Stimulated activated CD4-positive, alpha-beta T cell treated with anti-CD3 and anti-CD28 coated beads, Interleukin-1b, Interleukin-23, amount 100 ng/mL, for 4 hours (primary cell): ENCODE results near the gene SNX1.
"Not testable (repeated sequence)": the region's sequence is repeated elsewhere in the genome, so short reads cannot be mapped to it uniquely, and the experiment has no call there.

Source experiments
- DNase-seq, 2 donors: peaks; one replicate each; pipeline ENCODE4 v3.0.0-alpha.2; 2020; ENCODE audit warnings: low read depth in 2 of 2

Gene SNX1

GRCh38 chr15:64072812-64073211 lies 23.0 kb upstream of the SNX1 start:
- no peak for DNase-seq

- not testable (repeated sequence) for DNase-seq
These were observed 22.3 kb upstream of the SNX1 start for GRCh38 chr15:64073496-64073895.

- no peak for DNase-seq
These were observed 13.0 kb upstream of the SNX1 start for GRCh38 chr15:64082757-64083156.

GRCh38 chr15:64089543-64090280 lies 6.1 kb upstream of the SNX1 start:
- no peak for DNase-seq

GRCh38 chr15:64090527-64090926 lies 5.3 kb upstream of the SNX1 start:
- DNase-seq, result no peak

- DNase-seq, result no peak
These were observed 3.5 kb upstream of the SNX1 start for GRCh38 chr15:64092075-64092820.

GRCh38 chr15:64092864-64093626 lies 2.7 kb upstream of the SNX1 start:
- peak; percentile 3 to 7 for DNase-seq

GRCh38 chr15:64093627-64094417 lies 2.0 kb upstream of the SNX1 start, which contains the start of gene CIAO2A:
CIAO2A (minus strand) TSS chr15:64093838; CDS start chr15:64093768, 70 bp downstream.
- DNase-seq, result peak; percentile 73 to 86

GRCh38 chr15:64095431-64095794 lies 369 bp upstream of the SNX1 start:
- no peak for DNase-seq

- DNase-seq, result no peak
These were observed 1.0 kb downstream of the SNX1 start for GRCh38 chr15:64096668-64097384.

GRCh38 chr15:64099379-64099778 lies 3.6 kb downstream of the SNX1 start:
- DNase-seq, result no peak

- DNase-seq, result no peak
These were observed 5.2 kb downstream of the SNX1 start for GRCh38 chr15:64100958-64101357.

GRCh38 chr15:64102497-64102896 lies 6.7 kb downstream of the SNX1 start:
- DNase-seq, result no peak

GRCh38 chr15:64105113-64105704 lies 9.4 kb downstream of the SNX1 start:
- no peak for DNase-seq

GRCh38 chr15:64107337-64107736 lies 11.6 kb downstream of the SNX1 start:
- no peak for DNase-seq

- DNase-seq, result not testable (repeated sequence)
These were observed 14.4 kb downstream of the SNX1 start for GRCh38 chr15:64110108-64110701.

- DNase-seq, result no peak
These were observed 15.3 kb downstream of the SNX1 start for GRCh38 chr15:64110950-64111678.

GRCh38 chr15:64111679-64112050 lies 15.9 kb downstream of the SNX1 start:
- no peak for DNase-seq

GRCh38 chr15:64112073-64112772 lies 16.4 kb downstream of the SNX1 start:
- DNase-seq, result no peak
